HG02938 (cell line): Measurements from ENCODE around the gene KLHL29.

ENCODE experiments used
- ATAC-seq: cut with Tn5 transposase; IDR thresholded peaks from one replicate; pipeline ENCODE4 v1.9.1; 2021; ENCODE audit warnings: mild to moderate bottlenecking, moderate library complexity; ENCODE audit not compliant: unreplicated experiment

Gene KLHL29

GRCh38 chr2:23544589-23545295, 159.8 kb downstream of the KLHL29 start:
- no peak for ATAC-seq

- no peak for ATAC-seq
Observed at GRCh38 chr2:23545396-23545795, 160.4 kb downstream of the KLHL29 start.

- ATAC-seq: no peak
Observed at GRCh38 chr2:23545811-23546210, 160.8 kb downstream of the KLHL29 start.

GRCh38 chr2:23546913-23547312, 161.9 kb downstream of the KLHL29 start:
- ATAC-seq: no peak

DNA sequence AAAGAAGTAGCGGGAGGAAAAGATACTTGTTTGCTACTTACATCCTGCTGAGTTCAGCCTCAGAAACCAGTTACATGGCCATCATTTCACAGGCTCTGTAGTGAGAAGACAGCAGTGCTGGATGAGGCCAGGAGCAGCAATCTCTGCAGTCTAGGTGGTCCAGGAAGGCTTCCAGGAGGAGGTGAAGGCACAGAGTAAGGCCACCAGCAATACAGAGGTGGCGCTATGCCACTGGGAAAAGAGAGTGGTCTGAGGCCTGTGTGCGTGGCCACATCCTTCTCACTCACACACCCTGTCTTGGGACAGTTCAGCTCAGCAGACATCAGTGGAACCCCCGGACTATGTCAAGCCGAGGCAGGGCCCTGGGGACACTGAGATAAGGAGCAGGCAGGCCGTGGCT, 162.7 kb downstream of the KLHL29 start:
- no peak for ATAC-seq

- ATAC-seq: no peak
Observed at GRCh38 chr2:23548143-23548769, 163.3 kb downstream of the KLHL29 start.

DNA sequence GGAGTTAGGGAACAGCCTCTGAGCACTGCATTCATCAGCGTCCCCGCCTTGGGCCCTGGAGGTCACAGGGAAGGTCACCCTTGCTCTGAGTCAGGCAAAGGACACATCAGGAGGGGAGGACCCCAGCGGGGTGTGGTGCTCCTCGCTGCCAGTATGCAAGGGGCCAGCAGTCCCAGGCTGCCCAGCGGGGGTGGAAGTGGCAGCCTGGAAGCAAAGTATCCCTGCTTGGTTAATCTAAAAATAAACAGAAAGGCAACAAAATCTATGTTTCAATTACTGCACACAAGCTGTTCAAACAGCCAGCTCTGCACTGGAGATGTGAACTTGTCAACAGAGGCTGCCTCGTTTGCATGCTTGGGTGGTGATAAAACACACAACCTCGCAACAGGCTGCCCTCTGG, 164.1 kb downstream of the KLHL29 start:
- no peak for ATAC-seq

GRCh38 chr2:23549821-23550530, 165.0 kb downstream of the KLHL29 start:
- ATAC-seq: no peak

GRCh38 chr2:23550553-23550952, 165.6 kb downstream of the KLHL29 start:
- ATAC-seq: no peak

DNA sequence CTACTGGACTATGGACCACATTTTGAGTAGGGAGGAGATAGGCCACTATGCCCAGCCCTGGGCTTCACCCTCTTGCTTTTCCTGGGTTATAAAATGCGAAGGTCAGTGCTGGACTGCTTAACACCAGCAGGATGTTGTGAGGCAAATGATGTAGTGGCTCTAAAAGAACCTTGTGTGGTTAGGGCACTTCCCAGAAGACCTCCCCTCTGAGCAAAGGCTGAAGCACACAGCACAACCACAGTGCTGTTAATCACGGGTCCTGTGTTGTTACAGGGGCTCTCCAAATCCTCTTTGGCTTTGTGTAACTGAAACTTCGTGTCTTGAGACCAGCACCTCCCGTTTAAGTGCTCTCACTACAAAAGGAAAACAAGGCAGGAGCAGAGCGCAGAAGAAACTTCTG, 166.9 kb downstream of the KLHL29 start:
- no peak for ATAC-seq

GRCh38 chr2:23553561-23553960, 168.6 kb downstream of the KLHL29 start:
- ATAC-seq: no peak

- no peak for ATAC-seq
Observed at GRCh38 chr2:23554054-23554697, 169.2 kb downstream of the KLHL29 start.

DNA sequence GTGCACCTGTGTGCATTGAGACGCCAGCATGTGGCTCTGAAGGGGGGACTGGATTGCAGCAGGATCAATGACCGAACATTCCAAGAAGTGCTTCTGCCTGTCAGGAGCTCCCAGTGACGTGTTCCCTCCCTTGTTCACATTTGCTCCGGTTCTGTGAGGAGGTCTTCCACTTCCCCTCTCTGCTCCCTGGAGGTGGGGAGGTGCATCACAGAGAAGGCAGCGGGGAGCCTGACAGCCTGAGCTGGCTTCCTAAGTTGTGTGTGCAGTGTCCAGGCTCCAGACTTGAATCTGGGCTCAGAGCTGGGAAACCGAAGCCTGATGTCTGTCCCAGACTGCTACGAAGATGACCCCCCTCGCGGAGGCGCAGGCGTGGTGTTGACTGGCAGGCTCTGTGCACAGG, 171.0 kb downstream of the KLHL29 start:
- no peak for ATAC-seq

- no peak for ATAC-seq
Observed at GRCh38 chr2:23556929-23557328, 171.9 kb downstream of the KLHL29 start.

DNA sequence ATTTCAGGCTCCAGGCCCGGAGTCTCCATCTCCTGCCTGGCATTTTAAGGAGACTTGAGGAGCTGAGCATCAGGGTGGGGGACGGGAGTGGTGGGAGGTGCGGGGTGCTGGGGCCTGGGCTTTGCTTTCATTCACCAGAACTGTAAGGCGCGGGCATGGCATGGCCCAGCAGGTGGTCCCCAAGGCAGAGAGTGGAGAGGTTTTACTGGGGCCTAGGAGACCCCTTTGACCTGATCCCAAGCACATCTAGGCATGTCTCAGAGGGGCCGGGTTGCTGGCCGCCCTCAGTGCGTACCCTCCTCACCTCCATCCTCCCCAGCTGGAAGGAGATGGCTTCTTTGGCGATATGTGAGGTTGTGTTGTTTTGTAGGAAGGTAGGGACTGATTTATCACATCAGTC, 172.5 kb downstream of the KLHL29 start:
- ATAC-seq: no peak

DNA sequence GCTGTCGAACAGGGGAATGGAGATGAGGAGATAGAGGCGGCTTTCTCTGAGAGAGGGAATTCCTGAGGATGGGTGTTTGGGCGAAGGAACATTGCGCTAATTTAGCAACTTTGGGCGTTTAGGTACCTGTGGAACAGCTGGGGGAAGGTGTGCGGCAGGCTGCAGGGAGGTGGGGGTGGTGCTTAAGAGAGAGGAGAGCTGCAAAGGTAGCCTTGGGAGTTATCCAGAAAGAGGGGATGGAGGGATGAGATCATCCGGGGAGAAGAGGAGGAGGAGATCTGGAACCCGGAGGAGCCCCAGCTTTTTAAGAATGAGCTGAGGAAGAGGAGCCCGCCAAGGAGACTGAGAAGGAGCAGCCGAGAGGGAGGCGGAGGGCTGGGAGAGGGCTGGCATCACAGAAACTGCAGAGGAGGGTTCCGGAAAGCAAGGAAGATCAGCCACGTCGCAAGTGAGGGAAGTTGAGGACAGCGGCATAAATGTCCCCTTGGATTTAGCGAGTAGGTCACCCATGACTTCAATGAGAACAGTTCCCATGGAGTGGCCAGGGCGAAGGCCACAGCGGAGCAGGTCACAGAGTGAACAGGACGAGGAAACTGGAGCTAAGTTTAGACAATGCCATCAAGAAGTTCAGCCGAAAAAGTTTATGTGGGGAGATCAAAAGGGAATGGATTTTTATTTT, 174.7 kb downstream of the KLHL29 start:
- ATAC-seq: no peak

GRCh38 chr2:23561088-23561487, 176.1 kb downstream of the KLHL29 start:
- ATAC-seq: no peak

- ATAC-seq: no peak
Observed at GRCh38 chr2:23561544-23561943, 176.6 kb downstream of the KLHL29 start.

GRCh38 chr2:23562143-23562542, 177.2 kb downstream of the KLHL29 start:
- no peak for ATAC-seq

- no peak for ATAC-seq
Observed at GRCh38 chr2:23563151-23563550, 178.2 kb downstream of the KLHL29 start.
